Right ventricle myocardium superior (tissue), 1 donor: Measurements from ENCODE around the gene FAXC. TPM values are rescaled to one million over a fixed set of nuclear protein-coding genes. Genes with fewer than 3 reads are reported as not detected.

ENCODE experiments used
- ATAC-seq: fragments of 200-7000 bp; cut with Tn5 transposase; one replicate; pipeline ENCODE4 v1.9.1; 2020; ENCODE audit warnings: mild to moderate bottlenecking; ENCODE audit not compliant: poor library complexity
- DNase-seq: peaks from one replicate; pipeline ENCODE4 v3.0.0-alpha.2; 2020
- intact Hi-C: fragments of 100-400 bp; cut with DNase I; formaldehyde crosslinking; loops from one replicate; pipeline ENCODE4 v1.11.2; 2022
- long read RNA-seq: library from polyadenylated mRNA; unstranded; transcript quantifications from one replicate; pipeline ENCODE4 v2.0.0, GENCODE V29; 2021
- total RNA-seq: library from RNA; stranded (reverse); fragmentation: NEBNext Ultra II Directional; extraction: Animal tissue kit (Norgen Biotek cat#: 25700); gene quantifications from one replicate; pipeline ENCODE4 v1.2.1, GENCODE V29; 2021
- donor health status: DM: no; HTN: yes; CAD: no; lungs with severe emphysema.

FAXC gene
- not detected for total RNA-seq
- long read RNA-seq, result 0 reads

- intact Hi-C loops, result no loop called here
- DNase-seq, result no peak
- ATAC-seq, result peak; percentile 63
These were observed at the start of gene FAXC for GRCh38 chr6:99349171-99350141. Gene FAXC (minus strand): TSS chr6:99349674. CDS start chr6:99349372, 302 bp downstream.

- intact Hi-C loops, result no loop called here
- ATAC-seq (no peak), DNase-seq (no peak)
These were observed 47.8 kb upstream of the FAXC start for GRCh38 chr6:99397287-99397686.

GRCh38 chr6:99393698-99394531, 44.4 kb upstream of the FAXC start, which contains the start of gene COQ3:
Gene COQ3 (minus strand): TSS chr6:99394195. CDS start chr6:99394179, 16 bp downstream.
- intact Hi-C loops, result no loop called here
- ATAC-seq (peak; percentile 93), DNase-seq (peak; percentile 83)

- DNase-seq (no peak), ATAC-seq (peak; percentile 7)
- intact Hi-C loops, result no loop called here
These were observed 43.9 kb upstream of the FAXC start for GRCh38 chr6:99393366-99393697.

GRCh38 chr6:99390896-99391295, 41.4 kb upstream of the FAXC start:
- ATAC-seq (no peak), DNase-seq (no peak)
- intact Hi-C loops, result no loop called here

- intact Hi-C loops, result no loop called here
- DNase-seq, result no peak
- no peak for ATAC-seq
These were observed 35.0 kb upstream of the FAXC start for GRCh38 chr6:99384507-99384906.

- no peak for DNase-seq
- intact Hi-C loops, result no loop called here
- ATAC-seq, result no peak
These were observed 29.2 kb upstream of the FAXC start for GRCh38 chr6:99378636-99379035.

- DNase-seq, result no peak
- ATAC-seq, result no peak
- intact Hi-C loops, result no loop called here
These were observed 20.1 kb upstream of the FAXC start for GRCh38 chr6:99369533-99369932.

GRCh38 chr6:99366852-99367251, 17.4 kb upstream of the FAXC start:
- intact Hi-C loops, result no loop called here
- DNase-seq (no peak), ATAC-seq (no peak)

- DNase-seq, result no peak
- intact Hi-C loops, result no loop called here
- no peak for ATAC-seq
These were observed 14.6 kb upstream of the FAXC start for GRCh38 chr6:99364026-99364425.

- intact Hi-C loops, result no loop called here
- DNase-seq, result no peak
- no peak for ATAC-seq
These were observed 13.3 kb upstream of the FAXC start for GRCh38 chr6:99362678-99363268.

- intact Hi-C loops, result no loop called here
- ATAC-seq (no peak), DNase-seq (no peak)
These were observed 10.3 kb upstream of the FAXC start for GRCh38 chr6:99359800-99360199.

- ATAC-seq (no peak), DNase-seq (no peak)
- intact Hi-C loops, result no loop called here
These were observed 7.2 kb upstream of the FAXC start for GRCh38 chr6:99356641-99357040.

- ATAC-seq (no peak), DNase-seq (no peak)
- intact Hi-C loops, result no loop called here
These were observed 5.5 kb upstream of the FAXC start for GRCh38 chr6:99354983-99355382.

GRCh38 chr6:99353126-99353525, 3.7 kb upstream of the FAXC start:
- DNase-seq, result no peak
- intact Hi-C loops, result no loop called here
- ATAC-seq, result no peak

- ATAC-seq, result no peak
- no peak for DNase-seq
These were observed 1.1 kb upstream of the FAXC start for GRCh38 chr6:99350573-99350972.

GRCh38 chr6:99348288-99349170, 945 bp downstream of the FAXC start:
- intact Hi-C loops, result no loop called here
- DNase-seq, result no peak
- ATAC-seq, result no peak

More at GRCh38 chr6:99350573-99350972, 1.1 kb upstream of the FAXC start:
- intact Hi-C loops, result no loop called here

GRCh38 chr6:99347804-99348203, 1.7 kb downstream of the FAXC start:
- ATAC-seq, result no peak
- intact Hi-C loops, result no loop called here
- no peak for DNase-seq
